GM18870 (cell line): ENCODE data around the gene COX6B1.
"Not testable (repeated sequence)": the region's sequence is repeated elsewhere in the genome, so short reads cannot be mapped to it uniquely, and the experiment has no call there.

Experiments
- ATAC-seq: cut with Tn5 transposase; IDR thresholded peaks from one replicate; pipeline ENCODE4 v1.9.1; 2021; ENCODE audit warnings: moderate library complexity; ENCODE audit not compliant: unreplicated experiment

COX6B1 gene

GRCh38 chr19:35648017-35648961, at the start of gene COX6B1:
Gene COX6B1 (plus strand): TSS chr19:35648323. CDS start chr19:35651244, 2,921 bp downstream.
- ATAC-seq, result peak; percentile 69

- no peak for ATAC-seq
Observed at GRCh38 chr19:35601971-35602370, 46.2 kb upstream of the COX6B1 start.

- ATAC-seq, result not testable (repeated sequence)
Observed at GRCh38 chr19:35604436-35604835, 43.7 kb upstream of the COX6B1 start.

GRCh38 chr19:35607170-35607569, 41.0 kb upstream of the COX6B1 start:
- ATAC-seq, result not testable (repeated sequence)

GRCh38 chr19:35607661-35608060, 40.5 kb upstream of the COX6B1 start:
- ATAC-seq, result no peak

- no peak for ATAC-seq
Observed at GRCh38 chr19:35608251-35608650, 39.9 kb upstream of the COX6B1 start.

GRCh38 chr19:35609851-35610353, 38.2 kb upstream of the COX6B1 start:
- peak; percentile 43 for ATAC-seq

- no peak for ATAC-seq
Observed at GRCh38 chr19:35612224-35612558, 35.9 kb upstream of the COX6B1 start.

- peak; percentile 37 for ATAC-seq
Observed at GRCh38 chr19:35612559-35613321, 35.4 kb upstream of the COX6B1 start, which contains the start of gene HAUS5. Gene HAUS5 (plus strand): TSS chr19:35612735. CDS start chr19:35612795, 60 bp downstream.

- no peak for ATAC-seq
Observed at GRCh38 chr19:35613574-35613973, 34.5 kb upstream of the COX6B1 start.

GRCh38 chr19:35615036-35615435, 33.1 kb upstream of the COX6B1 start:
- ATAC-seq, result no peak

- no peak for ATAC-seq
Observed at GRCh38 chr19:35618857-35619256, 29.3 kb upstream of the COX6B1 start.

- no peak for ATAC-seq
Observed at GRCh38 chr19:35619290-35619923, 28.7 kb upstream of the COX6B1 start.

GRCh38 chr19:35620001-35620400, 28.1 kb upstream of the COX6B1 start:
- no peak for ATAC-seq

- no peak for ATAC-seq
Observed at GRCh38 chr19:35621708-35622107, 26.4 kb upstream of the COX6B1 start.

GRCh38 chr19:35622750-35623149, 25.4 kb upstream of the COX6B1 start:
- ATAC-seq, result no peak

- no peak for ATAC-seq
Observed at GRCh38 chr19:35623327-35624010, 24.7 kb upstream of the COX6B1 start.

GRCh38 chr19:35628264-35628564, 19.9 kb upstream of the COX6B1 start:
- no peak for ATAC-seq

- peak; percentile 93 for ATAC-seq
Observed at GRCh38 chr19:35628565-35629331, 19.4 kb upstream of the COX6B1 start, which contains the start of gene RBM42. Gene RBM42 (plus strand): TSS chr19:35629036. CDS start chr19:35629154, 118 bp downstream.

- ATAC-seq, result no peak
Observed at GRCh38 chr19:35629332-35629633, 18.8 kb upstream of the COX6B1 start.
